B cell (primary cell): ENCODE data around the gene CFAP97D2. TPM values are rescaled to one million over a fixed set of nuclear protein-coding genes. Genes with fewer than 3 reads are reported as not detected.
A peak's percentile ranks its signal among the peaks of the same experiment; 100 is the strongest.

Experiments
- ATAC-seq: fragments of 200-7000 bp; cut with Tn5 transposase; one replicate; pipeline ENCODE4 v1.10.0; 2021; ENCODE audit warnings: low read depth, mild to moderate bottlenecking, moderate number of reproducible peaks, moderate library complexity
- CTCF ChIA-PET: fragments of 350-600 bp; sonication (Branson Sonifier 250); formaldehyde crosslinking; loops from one replicate; lab custom pipeline; 2021; ENCODE audit warnings: antibody characterized with exemption, inconsistent platforms; lab: Charles Lee
- POLR2A ChIA-PET: fragments of 350-600 bp; sonication (Branson Sonifier 250); formaldehyde crosslinking; loops from one replicate; lab custom pipeline; 2021; ENCODE audit warnings: antibody characterized with exemption; lab: Charles Lee
- DNase-seq: peaks from one replicate; pipeline ENCODE4 v3.0.0; 2013
- H2AFZ ChIP-seq: 2 replicates; pipeline ENCODE4 v1.6.1; 2012; ENCODE audit warnings: mild to moderate bottlenecking, low read depth, low read length; ENCODE audit not compliant: insufficient read depth, poor library complexity, severe bottlenecking
- H3K27ac ChIP-seq, 2 donors: 1 replicate in 1 of 2; 2 replicates in 1 of 2; pipeline ENCODE4 v1.5.1; 2012 to 2013; ENCODE audit warnings: low read length in 2 of 2, mild to moderate bottlenecking in 2 of 2, moderate library complexity in 1 of 2
- H3K27me3 ChIP-seq, 4 experiments: fragments of 200-600 bp in 1 of 4; sonication (generic) in 1 of 4; replicated peaks in 1 of 4; 1 replicate in 2 of 4; 2 replicates in 2 of 4; pipeline versions ENCODE4 v1.6.1 to v1.7.0; 2013 to 2016; ENCODE audit warnings: low read length in 3 of 4, mild to moderate bottlenecking in 2 of 4, mixed read lengths in 1 of 4, moderate library complexity in 1 of 4; ENCODE audit not compliant: insufficient read depth in 4 of 4, control insufficient read depth in 3 of 4; ENCODE audit errors: control extremely low read depth in 1 of 4
- H3K36me3 ChIP-seq, 2 experiments: replicated peaks in 1 of 2; 1 replicate in 1 of 2; 2 replicates in 1 of 2; pipeline versions ENCODE4 v1.6.1 to v1.7.1; 2013; ENCODE audit warnings: low read length in 1 of 2; ENCODE audit not compliant: insufficient read depth in 2 of 2, control insufficient read depth in 1 of 2; ENCODE audit errors: control extremely low read depth in 1 of 2, extremely low read depth in 1 of 2
- H3K4me1 ChIP-seq, 2 donors: fragments of 200-600 bp in 1 of 2; sonication (generic) in 1 of 2; 1 replicate in 1 of 2; 2 replicates in 1 of 2; pipeline versions ENCODE4 v1.5.1 to v1.6.1; 2013 to 2017; ENCODE audit warnings: low read length in 2 of 2; ENCODE audit not compliant: control insufficient read depth in 2 of 2, insufficient read depth in 2 of 2
- H3K4me2 ChIP-seq: replicated peaks from 2 replicates; pipeline ENCODE3; 2012; ENCODE audit warnings: mild to moderate bottlenecking, low read depth, low read length; ENCODE audit not compliant: poor library complexity, severe bottlenecking
- H3K4me3 ChIP-seq, 5 experiments: fragments of 200-600 bp in 1 of 5; sonication (generic) in 1 of 5; 1 replicate in 3 of 5; 2 replicates in 2 of 5; pipeline versions ENCODE4 v1.5.1 to v1.7.0; 2011 to 2016; ENCODE audit warnings: low read length in 4 of 5, mild to moderate bottlenecking in 4 of 5, low read depth in 2 of 5, control low read depth in 1 of 5, moderate library complexity in 1 of 5; ENCODE audit not compliant: insufficient read depth in 1 of 5; ENCODE audit errors: control extremely low read depth in 1 of 5, extremely low read depth in 1 of 5
- H3K79me2 ChIP-seq: fragments of 200-600 bp; sonication (generic); one replicate; pipeline ENCODE4 v1.6.0; 2016; ENCODE audit warnings: low read length; ENCODE audit not compliant: control insufficient read depth, insufficient read depth
- H3K9ac ChIP-seq: fragments of 200-600 bp; sonication (generic); 2 replicates; pipeline ENCODE4 v1.6.1; 2017; ENCODE audit warnings: mild to moderate bottlenecking, low read length, moderate library complexity
- H3K9me3 ChIP-seq, 3 donors: one replicate each; pipeline versions ENCODE4 v1.6.1 to v1.7.1; 2013; ENCODE audit warnings: low read length in 2 of 3; ENCODE audit not compliant: control insufficient read depth in 2 of 3, insufficient read depth in 1 of 3; ENCODE audit errors: control extremely low read depth in 1 of 3
- H4K20me1 ChIP-seq: 2 replicates; pipeline ENCODE4 v1.6.0; 2012; ENCODE audit warnings: mild to moderate bottlenecking, low read length; ENCODE audit not compliant: insufficient read depth, control insufficient read depth, poor library complexity, severe bottlenecking
- H3K27ac Mint-ChIP-seq: one replicate; pipeline ENCODE4 v1.8.0; 2021; ENCODE audit warnings: mixed read lengths
- H3K27me3 Mint-ChIP-seq: one replicate; pipeline ENCODE4 v1.8.0; 2021; ENCODE audit warnings: mixed read lengths
- H3K4me1 Mint-ChIP-seq: one replicate; pipeline ENCODE4 v1.8.0; 2021; ENCODE audit warnings: mixed read lengths
- H3K4me3 Mint-ChIP-seq: one replicate; pipeline ENCODE4 v1.8.0; 2021; ENCODE audit warnings: mixed read lengths
- H3K9me3 Mint-ChIP-seq: one replicate; pipeline ENCODE4 v1.8.0; 2022; ENCODE audit warnings: mixed read lengths; ENCODE audit not compliant: insufficient read depth
- CTCF ChIP-seq: fragments of 200-600 bp; IDR thresholded peaks from one replicate; pipeline ENCODE4 v1.8.0; 2022; ENCODE audit warnings: antibody characterized with exemption, mild to moderate bottlenecking
- EZH2 ChIP-seq: IDR thresholded peaks from 2 replicates; pipeline ENCODE4 v1.6.1; 2012; ENCODE audit warnings: borderline replicate concordance, low read depth, mild to moderate bottlenecking, moderate library complexity, low read length; ENCODE audit not compliant: insufficient read depth, poor library complexity, severe bottlenecking
- WGBS: methylation state at CpG from one replicate; pipeline ENCODE4 v1.1.5; 2013; ENCODE audit warnings: missing lambda C conversion rate; ENCODE audit not compliant: insufficient coverage; 5-methylcytosine and 5-hydroxymethylcytosine counted together
- intact Hi-C: fragments of 100-400 bp; cut with micrococcal nuclease; formaldehyde crosslinking; loops from one replicate; pipeline ENCODE4 v1.10.0; 2022
- polyA plus RNA-seq: library from polyadenylated mRNA; depleted of rRNA; stranded (reverse); fragments of >200 nt; gene quantifications from 2 replicates; pipeline ENCODE4 v1.2.3, GENCODE V29; 2012
- total RNA-seq, 2 donors: library from RNA; stranded (reverse); fragments of 120-200 nt in 1 of 2; gene quantifications; 1 replicate in 1 of 2; 2 replicates in 1 of 2; pipeline versions ENCODE4 v1.2.3 to v1.2.4, GENCODE V29; 2013 to 2022

Gene CFAP97D2
- total and polyA plus RNA-seq, 2 donors (not counting 1 experiment from before 2014, with no cell fraction given): 0.09 to 0.22 TPM

- H3K4me3 ChIP-seq: peak overlapping the region in 4 of 5 experiments; percentile 70 to 82 (median 80)
- H3K79me2 ChIP-seq: peaks cover 32% of the 10 kb centered on the region
- TF ChIP-seq CTCF (no peak), EZH2 (no peak)
- H3K36me3 ChIP-seq: peaks cover 4 to 32% of the 10 kb centered on the region in 2 experiments
- H3K9me3 ChIP-seq: no peaks in the 10 kb centered on the region
- peak overlapping the region; percentile 83 for H3K4me2 ChIP-seq
- H2AFZ ChIP-seq: peak overlapping the region; percentile 85
- WGBS: 75% methylated on average over 10 of the region's 10 CpGs
- Mint-ChIP-seq H3K4me1 (peaks cover 25% of the 10 kb centered on the region), H3K4me3 (peak overlapping the region; percentile 88), H3K9me3 (no peaks in the 10 kb centered on the region), H3K27ac (peak overlapping the region; percentile 87), H3K27me3 (peaks cover 2% of the 10 kb centered on the region)
- H3K4me1 ChIP-seq: peaks cover 9 to 10% of the 10 kb centered on the region in 2 donors
- H3K27me3 ChIP-seq: peaks cover 0 to 2% (median 0%) of the 10 kb centered on the region in 4 experiments
- intact Hi-C loops: loop anchor here (1.0 to 2.0 kb wide), 3 partner anchors 45 to 285 kb away; partner anchors contain the start of gene CHAMP1
- ChIA-PET POLR2A (interaction anchor here (1.2 to 1.7 kb wide), 2 partner anchors 46 to 125 kb away, joined by 3 to 6 read pairs; partner anchors contain the start of gene UPF3A), CTCF (interaction anchor here (1.0 to 1.5 kb wide), 5 partner anchors 9 to 287 kb away, joined by 3 to 6 read pairs (median 3); no protein-coding TSS in a partner anchor)
- peaks cover 31% of the 10 kb centered on the region for H4K20me1 ChIP-seq
- DNase-seq (no peak), ATAC-seq (no peak)
- H3K27ac ChIP-seq: peak overlapping the region in 1 of 2 donors; percentile 75
- peak overlapping the region; percentile 84 for H3K9ac ChIP-seq
These were observed 56.6 kb downstream of the CFAP97D2 start for GRCh38 chr13:114235697-114236096.

- no peak overlapping the region for H3K27ac ChIP-seq
These were observed 57.2 kb downstream of the CFAP97D2 start for GRCh38 chr13:114236227-114236626.

More at GRCh38 chr13:114236227-114236626, 57.2 kb downstream of the CFAP97D2 start:
- Histone ChIP-seq H3K27me3 (no peaks in the 10 kb centered on the region), H3K4me3 (peak overlapping the region in 1 of 5 experiments; percentile 80), H3K4me2 (peak overlapping the region; percentile 83), H3K9me3 (no peaks in the 10 kb centered on the region), H3K9ac (peak overlapping the region; percentile 84), H3K4me1 (peaks cover 9 to 10% of the 10 kb centered on the region in 2 donors), H3K36me3 (peaks cover 5 to 37% of the 10 kb centered on the region in 2 experiments), H4K20me1 (peaks cover 36% of the 10 kb centered on the region), H2AFZ (no peak overlapping the region), H3K79me2 (peaks cover 32% of the 10 kb centered on the region)
- no CpG with 5 or more reads among the region's 4 CpGs for WGBS
- Mint-ChIP-seq H3K27ac (peak overlapping the region; percentile 87), H3K9me3 (no peaks in the 10 kb centered on the region), H3K4me1 (peaks cover 25% of the 10 kb centered on the region), H3K27me3 (no peaks in the 10 kb centered on the region), H3K4me3 (peak overlapping the region; percentile 88)
- POLR2A ChIA-PET: interaction anchor here (1.7 kb wide), 1 partner anchor 45 kb away, joined by 6 read pairs; the partner anchor contains the start of gene UPF3A
- no peak for ATAC-seq
- TF ChIP-seq EZH2: no peak
- TF ChIP-seq CTCF: no peak
- DNase-seq: no peak
- CTCF ChIA-PET: interaction anchor here (1.0 to 1.5 kb wide), 4 partner anchors 10 to 288 kb away, joined by 3 to 6 read pairs (median 4); no protein-coding TSS in a partner anchor
- intact Hi-C loops: no loop called here
